OCI-LY3 (cell line): ENCODE results near the gene CYGB.

ENCODE experiments used
- H2AFZ ChIP-seq: fragments of 200-600, 300-600 bp; shearing (Covaris generic); 2 replicates; pipeline ENCODE4 v1.6.0; 2014; ENCODE audit warnings: antibody characterized with exemption, low read depth, low read length
- H3K27ac ChIP-seq: fragments of 200-600, 300-600 bp; sonication (generic); 2 replicates; pipeline ENCODE4 v1.5.1; 2014; ENCODE audit warnings: mild to moderate bottlenecking, low read length, moderate library complexity, mixed read lengths
- H3K27me3 ChIP-seq: fragments of 200-600, 300-600 bp; sonication (generic); 2 replicates; pipeline ENCODE4 v1.6.1; 2014; ENCODE audit warnings: low read depth, low read length, mixed read lengths
- H3K36me3 ChIP-seq: fragments of 200-600, 300-600 bp; sonication (generic); replicated peaks from 2 replicates; pipeline ENCODE3; 2014; ENCODE audit warnings: low read depth, low read length, mixed read lengths
- H3K4me1 ChIP-seq: fragments of 300-600, 200-600 bp; sonication (generic); 2 replicates; pipeline ENCODE4 v1.6.1; 2014; ENCODE audit warnings: low read length, mixed read lengths
- H3K4me2 ChIP-seq: fragments of 200-600, 300-600 bp; sonication (generic); 2 replicates; pipeline ENCODE4 v1.6.1; 2014; ENCODE audit warnings: low read length, mixed read lengths
- H3K4me3 ChIP-seq: fragments of 300-600, 200-600 bp; sonication (generic); 2 replicates; pipeline ENCODE4 v1.5.1; 2014; ENCODE audit warnings: antibody characterized with exemption, mild to moderate bottlenecking, low read length, moderate library complexity
- H3K79me2 ChIP-seq: fragments of 300-600, 200-600 bp; shearing (Covaris generic); 2 replicates; pipeline ENCODE4 v1.6.1; 2014; ENCODE audit warnings: mild to moderate bottlenecking, low read length, mixed read lengths
- H3K9ac ChIP-seq: fragments of 300-600, 200-600 bp; shearing (Covaris generic); 2 replicates; pipeline ENCODE4 v1.6.0; 2014; ENCODE audit warnings: mild to moderate bottlenecking, low read length, moderate library complexity
- H3K9me3 ChIP-seq: fragments of 200-600, 300-600 bp; shearing (Covaris generic); 2 replicates; pipeline ENCODE4 v1.6.1; 2014; ENCODE audit warnings: low read length, mixed read lengths; ENCODE audit not compliant: insufficient read depth
- H4K20me1 ChIP-seq: fragments of 200-600, 300-600 bp; sonication (generic); 2 replicates; pipeline ENCODE4 v1.6.1; 2016; ENCODE audit warnings: low read length, mixed read lengths; ENCODE audit not compliant: insufficient read depth
- CTCF ChIP-seq: fragments of 200-600, 300-600 bp; sonication (generic); IDR thresholded peaks from 2 replicates; pipeline ENCODE4 v1.5.1; 2014; ENCODE audit warnings: antibody characterized with exemption, low read length, low read depth
- EZH2phosphoT487 ChIP-seq: fragments of 200-600 bp; shearing (Covaris generic); IDR thresholded peaks from 2 replicates; pipeline ENCODE4 v1.6.1; 2018; ENCODE audit warnings: antibody characterized with exemption, mixed run types, low read depth

The CYGB gene

GRCh38 chr17:76574166-76574565 lies 36.7 kb upstream of the CYGB start:
- H3K79me2 ChIP-seq, result no peaks in the 10 kb centered on the region
- H3K4me1 ChIP-seq, result peaks cover 3% of the 10 kb centered on the region
- no peak overlapping the region for H3K27ac ChIP-seq
- H3K4me2 ChIP-seq, result no peak overlapping the region
- no peak overlapping the region for H3K9ac ChIP-seq
- TF ChIP-seq CTCF (no peak), EZH2phosphoT487 (no peak)
- H4K20me1 ChIP-seq, result no peaks in the 10 kb centered on the region
- H2AFZ ChIP-seq, result no peak overlapping the region
- H3K9me3 ChIP-seq, result no peaks in the 10 kb centered on the region
- H3K36me3 ChIP-seq, result no peaks in the 10 kb centered on the region
- no peak overlapping the region for H3K4me3 ChIP-seq
- no peaks in the 10 kb centered on the region for H3K27me3 ChIP-seq

GRCh38 chr17:76573096-76573495 lies 35.6 kb upstream of the CYGB start:
- Histone ChIP-seq H3K9ac (no peak overlapping the region), H3K27me3 (no peaks in the 10 kb centered on the region), H4K20me1 (no peaks in the 10 kb centered on the region), H2AFZ (no peak overlapping the region), H3K36me3 (no peaks in the 10 kb centered on the region), H3K4me3 (no peak overlapping the region), H3K9me3 (no peaks in the 10 kb centered on the region), H3K79me2 (no peaks in the 10 kb centered on the region), H3K27ac (no peak overlapping the region), H3K4me2 (no peak overlapping the region), H3K4me1 (no peaks in the 10 kb centered on the region)
- TF ChIP-seq EZH2phosphoT487 (no peak), CTCF (no peak)

GRCh38 chr17:76572201-76572910 lies 34.8 kb upstream of the CYGB start:
- peaks cover 3% of the 10 kb centered on the region; the same call in 1 of the 2 replicates for H4K20me1 ChIP-seq
- no peaks in the 10 kb centered on the region for H3K9me3 ChIP-seq
- no peak for TF ChIP-seq CTCF
- TF ChIP-seq EZH2phosphoT487, result no peak
- no peak overlapping the region for H3K9ac ChIP-seq
- no peak overlapping the region for H3K27ac ChIP-seq
- H3K4me1 ChIP-seq, result peaks cover 5% of the 10 kb centered on the region
- no peak overlapping the region for H3K4me3 ChIP-seq
- no peaks in the 10 kb centered on the region for H3K27me3 ChIP-seq
- H3K79me2 ChIP-seq, result no peaks in the 10 kb centered on the region
- no peaks in the 10 kb centered on the region for H3K36me3 ChIP-seq
- no peak overlapping the region for H2AFZ ChIP-seq
- no peak overlapping the region for H3K4me2 ChIP-seq

GRCh38 chr17:76570877-76571471 lies 33.5 kb upstream of the CYGB start:
- H2AFZ ChIP-seq, result no peak overlapping the region
- H3K9ac ChIP-seq, result no peak overlapping the region
- peaks cover 9% of the 10 kb centered on the region for H3K4me1 ChIP-seq
- peaks cover 15% of the 10 kb centered on the region for H4K20me1 ChIP-seq
- H3K36me3 ChIP-seq, result peaks cover 3% of the 10 kb centered on the region
- no peaks in the 10 kb centered on the region; the same call in 1 of the 2 replicates for H3K79me2 ChIP-seq
- H3K4me2 ChIP-seq, result no peak overlapping the region
- no peaks in the 10 kb centered on the region for H3K27me3 ChIP-seq
- H3K9me3 ChIP-seq, result no peaks in the 10 kb centered on the region
- H3K4me3 ChIP-seq, result no peak overlapping the region
- H3K27ac ChIP-seq, result no peak overlapping the region
- no peak for TF ChIP-seq EZH2phosphoT487
- no peak for TF ChIP-seq CTCF
